ENCODE measurements around the gene CBLN3. TPM values are rescaled to one million over a fixed set of nuclear protein-coding genes. Genes with fewer than 3 reads are reported as not detected.

CBLN3 gene
- total RNA-seq, 1 donor from 2014 or later = 5.2 TPM

GRCh38 chr14:24426912-24427536, 2.4 kb downstream of the CBLN3 start:
- no peak for DNase-seq (ENCODE audit: low spot score)
- H3K4me1 Mint-ChIP-seq (ENCODE audit: low read depth) = peaks cover 41% of the 10 kb centered on the region
- H3K9me3 Mint-ChIP-seq (ENCODE audit: low read depth) = peaks cover 3% of the 10 kb centered on the region
- H3K4me3 Mint-ChIP-seq (ENCODE audit: unreplicated experiment) = no peak overlapping the region
- H3K27ac Mint-ChIP-seq (ENCODE audit: unreplicated experiment) = no peak overlapping the region
- TF ChIP-seq CTCF (IDR thresholded peaks at IDR 0.05) = no peak
- H3K36me3 Mint-ChIP-seq (ENCODE audit: low read depth) = peaks cover 6% of the 10 kb centered on the region
- H3K27me3 Mint-ChIP-seq (ENCODE audit: low read depth) = no peaks in the 10 kb centered on the region

- H3K27ac Mint-ChIP-seq (ENCODE audit: unreplicated experiment) = peak overlapping the region; percentile 94
- H3K4me3 Mint-ChIP-seq (ENCODE audit: unreplicated experiment) = no peak overlapping the region
- H3K4me1 Mint-ChIP-seq (ENCODE audit: low read depth) = peaks cover 34% of the 10 kb centered on the region
- no peaks in the 10 kb centered on the region for H3K27me3 Mint-ChIP-seq (ENCODE audit: low read depth)
- TF ChIP-seq CTCF (IDR thresholded peaks at IDR 0.05) = no peak
- H3K36me3 Mint-ChIP-seq (ENCODE audit: low read depth) = peaks cover under 1% of the 10 kb centered on the region
- H3K9me3 Mint-ChIP-seq (ENCODE audit: low read depth) = peaks cover 3% of the 10 kb centered on the region
- DNase-seq (ENCODE audit: low spot score) = no peak
Measured at GRCh38 chr14:24426150-24426911, 3.1 kb downstream of the CBLN3 start.

GRCh38 chr14:24425704-24426103, 3.8 kb downstream of the CBLN3 start:
- no peak for DNase-seq (ENCODE audit: low spot score)
- H3K27ac Mint-ChIP-seq (ENCODE audit: unreplicated experiment) = peak overlapping the region; percentile 94
- no peaks in the 10 kb centered on the region for H3K27me3 Mint-ChIP-seq (ENCODE audit: low read depth)
- peaks cover 28% of the 10 kb centered on the region for H3K4me1 Mint-ChIP-seq (ENCODE audit: low read depth)
- H3K4me3 Mint-ChIP-seq (ENCODE audit: unreplicated experiment) = no peak overlapping the region
- no peak for TF ChIP-seq CTCF (IDR thresholded peaks at IDR 0.05)
- H3K9me3 Mint-ChIP-seq (ENCODE audit: low read depth) = peaks cover 3% of the 10 kb centered on the region
- no peaks in the 10 kb centered on the region for H3K36me3 Mint-ChIP-seq (ENCODE audit: low read depth)

GRCh38 chr14:24422694-24423601, 6.5 kb downstream of the CBLN3 start:
- no peak overlapping the region for H3K27ac Mint-ChIP-seq (ENCODE audit: unreplicated experiment)
- H3K27me3 Mint-ChIP-seq (ENCODE audit: low read depth) = no peaks in the 10 kb centered on the region
- peaks cover 21% of the 10 kb centered on the region for H3K4me1 Mint-ChIP-seq (ENCODE audit: low read depth)
- no peak for DNase-seq (ENCODE audit: low spot score)
- no peak overlapping the region for H3K4me3 Mint-ChIP-seq (ENCODE audit: unreplicated experiment)
- peaks cover 3% of the 10 kb centered on the region for H3K9me3 Mint-ChIP-seq (ENCODE audit: low read depth)
- no peak for TF ChIP-seq CTCF (IDR thresholded peaks at IDR 0.05)
- H3K36me3 Mint-ChIP-seq (ENCODE audit: low read depth) = no peaks in the 10 kb centered on the region

- DNase-seq (ENCODE audit: low spot score) = no peak
- Mint-ChIP-seq H3K4me3 (ENCODE audit: unreplicated experiment) (no peak overlapping the region), H3K4me1 (ENCODE audit: low read depth) (peaks cover 21% of the 10 kb centered on the region), H3K36me3 (ENCODE audit: low read depth) (no peaks in the 10 kb centered on the region), H3K9me3 (ENCODE audit: low read depth) (peaks cover 3% of the 10 kb centered on the region), H3K27me3 (ENCODE audit: low read depth) (no peaks in the 10 kb centered on the region), H3K27ac (ENCODE audit: unreplicated experiment) (no peak overlapping the region)
- TF ChIP-seq CTCF (IDR thresholded peaks at IDR 0.05) = no peak
Measured at GRCh38 chr14:24422261-24422660, 7.2 kb downstream of the CBLN3 start.
